LNCaP clone FGC (cell line): Measurements from ENCODE around the gene STRN.

Experiments used
- DNase-seq: peaks from one replicate; pipeline ENCODE4 v3.0.0-alpha.2; 2011; ENCODE audit warnings: low read depth
- H3K4me3 ChIP-seq: 2 replicates; pipeline ENCODE4 v1.5.1; 2011; ENCODE audit warnings: mild to moderate bottlenecking, low read depth, low read length, control low read depth
- TF ChIP-seq, protein P1 (sequence below): IDR thresholded peaks from 2 replicates; pipeline ENCODE4 v1.5.1; 2012; ENCODE audit warnings: mild to moderate bottlenecking; ENCODE audit not compliant: control insufficient read depth, insufficient read depth; ENCODE audit errors: extremely low read depth

The STRN gene

GRCh38 chr2:36858551-36859365 lies 107.6 kb downstream of the STRN start:
- DNase-seq = no peak

DNA sequence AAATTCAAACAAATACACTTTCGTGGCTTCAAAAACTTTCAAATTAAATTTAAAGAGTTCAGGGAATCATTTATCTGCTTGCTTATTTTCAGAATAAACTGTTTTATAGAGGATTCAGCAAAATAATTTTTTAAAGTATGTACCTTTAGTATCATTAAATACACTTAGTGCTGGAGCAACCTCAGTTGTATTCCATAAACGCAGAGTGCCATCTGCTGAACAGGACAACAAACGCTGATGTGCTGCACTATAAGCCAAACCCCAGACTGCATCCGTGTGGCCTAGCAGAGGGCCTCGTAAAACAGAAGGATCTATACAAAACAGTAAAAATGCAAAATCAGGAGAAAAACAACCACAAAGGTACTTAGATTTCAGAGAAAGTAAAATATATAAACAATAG lies 108.6 kb downstream of the STRN start:
- H3K4me3 ChIP-seq = no peak overlapping the region
- DNase-seq = peak; percentile 22
- TF ChIP-seq, protein P1, sequence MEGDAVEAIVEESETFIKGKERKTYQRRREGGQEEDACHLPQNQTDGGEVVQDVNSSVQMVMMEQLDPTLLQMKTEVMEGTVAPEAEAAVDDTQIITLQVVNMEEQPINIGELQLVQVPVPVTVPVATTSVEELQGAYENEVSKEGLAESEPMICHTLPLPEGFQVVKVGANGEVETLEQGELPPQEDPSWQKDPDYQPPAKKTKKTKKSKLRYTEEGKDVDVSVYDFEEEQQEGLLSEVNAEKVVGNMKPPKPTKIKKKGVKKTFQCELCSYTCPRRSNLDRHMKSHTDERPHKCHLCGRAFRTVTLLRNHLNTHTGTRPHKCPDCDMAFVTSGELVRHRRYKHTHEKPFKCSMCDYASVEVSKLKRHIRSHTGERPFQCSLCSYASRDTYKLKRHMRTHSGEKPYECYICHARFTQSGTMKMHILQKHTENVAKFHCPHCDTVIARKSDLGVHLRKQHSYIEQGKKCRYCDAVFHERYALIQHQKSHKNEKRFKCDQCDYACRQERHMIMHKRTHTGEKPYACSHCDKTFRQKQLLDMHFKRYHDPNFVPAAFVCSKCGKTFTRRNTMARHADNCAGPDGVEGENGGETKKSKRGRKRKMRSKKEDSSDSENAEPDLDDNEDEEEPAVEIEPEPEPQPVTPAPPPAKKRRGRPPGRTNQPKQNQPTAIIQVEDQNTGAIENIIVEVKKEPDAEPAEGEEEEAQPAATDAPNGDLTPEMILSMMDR = peak; percentile 70

More at GRCh38 chr2:36858551-36859365, 107.6 kb downstream of the STRN start:
- TF ChIP-seq, protein P1 = no peak
- no peak overlapping the region for H3K4me3 ChIP-seq

DNA sequence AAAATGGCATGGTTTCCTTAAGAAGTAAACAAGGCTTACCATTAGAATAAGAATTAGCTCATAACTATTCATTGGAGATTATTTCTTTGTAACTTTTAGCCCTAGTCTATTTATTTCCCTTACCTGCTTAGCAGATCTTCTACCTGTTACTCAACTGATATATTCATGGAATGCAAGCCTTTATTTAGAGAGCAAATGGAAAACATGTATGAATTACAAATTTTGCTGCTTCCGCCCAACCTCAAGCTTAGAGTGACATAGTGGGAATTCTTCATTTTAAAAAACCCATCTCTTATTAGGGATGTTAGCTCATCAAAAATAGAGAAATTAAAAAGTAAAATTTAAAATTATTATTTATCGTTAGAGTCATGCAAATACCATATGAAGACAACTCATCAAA lies 110.9 kb downstream of the STRN start:
- TF ChIP-seq, protein P1 = no peak
- H3K4me3 ChIP-seq = no peak overlapping the region
- no peak for DNase-seq

GRCh38 chr2:36854241-36854640 lies 112.1 kb downstream of the STRN start:
- H3K4me3 ChIP-seq = no peak overlapping the region
- TF ChIP-seq, protein P1 = no peak
- no peak for DNase-seq

- TF ChIP-seq, protein P1 = no peak
- DNase-seq = no peak
- H3K4me3 ChIP-seq = no peak overlapping the region
These were observed 117.1 kb downstream of the STRN start for GRCh38 chr2:36849265-36849664.

GRCh38 chr2:36843838-36844237 lies 122.5 kb downstream of the STRN start:
- no peak for DNase-seq
- H3K4me3 ChIP-seq = no peak overlapping the region
- TF ChIP-seq, protein P1 = no peak
